HG03103 (cell line): ENCODE measurements around the gene PSEN1.

Experiments
- ATAC-seq: cut with Tn5 transposase; IDR thresholded peaks from one replicate; pipeline ENCODE4 v1.9.1; 2021; ENCODE audit warnings: low read depth; ENCODE audit not compliant: unreplicated experiment

PSEN1 gene

GRCh38 chr14:73264885-73265720 is 128.8 kb downstream of the PSEN1 start:
- ATAC-seq: no peak

- no peak for ATAC-seq
Observed at GRCh38 chr14:73265721-73266046, 129.4 kb downstream of the PSEN1 start.

- ATAC-seq: no peak
Observed at GRCh38 chr14:73266317-73266716, 130.0 kb downstream of the PSEN1 start.

GRCh38 chr14:73267474-73267873 is 131.2 kb downstream of the PSEN1 start:
- no peak for ATAC-seq

- peak; percentile 72 for ATAC-seq
Observed at GRCh38 chr14:73269729-73270531, 133.6 kb downstream of the PSEN1 start.

GRCh38 chr14:73272393-73272792 is 136.1 kb downstream of the PSEN1 start:
- ATAC-seq: no peak
